Astrocyte (in vitro differentiated cells and primary cell): ENCODE data around the gene BUD23. TPM values are rescaled to one million over a fixed set of nuclear protein-coding genes. Genes with fewer than 3 reads are reported as not detected.

Experiments used
- DNase-seq: peaks from one replicate; pipeline ENCODE4 v3.0.0-alpha.2; 2010; ENCODE audit warnings: low read depth
- FAIRE-seq: peaks from 2 replicates; lab custom pipeline; 2011; peaks lifted over from hg19 to GRCh38; lab: Jason Lieb, UNC
- H2AFZ ChIP-seq: 2 replicates; pipeline ENCODE4 v1.6.0; 2012; ENCODE audit warnings: low read depth, low read length, inconsistent platforms
- H3K27ac ChIP-seq: 2 replicates; pipeline ENCODE4 v1.5.1; 2011; ENCODE audit warnings: low read depth, low read length, inconsistent platforms
- H3K27me3 ChIP-seq: 2 replicates; pipeline ENCODE4 v1.6.0; 2011; ENCODE audit warnings: low read length, inconsistent platforms; ENCODE audit not compliant: insufficient read depth
- H3K36me3 ChIP-seq: 2 replicates; pipeline ENCODE4 v1.5.1; 2011; ENCODE audit warnings: low read length, inconsistent platforms; ENCODE audit not compliant: insufficient read depth
- H3K4me1 ChIP-seq: 2 replicates; pipeline ENCODE4 v1.5.1; 2011; ENCODE audit warnings: low read length, inconsistent platforms; ENCODE audit not compliant: insufficient read depth
- H3K4me2 ChIP-seq: 2 replicates; pipeline ENCODE4 v1.6.0; 2012; ENCODE audit warnings: low read length, inconsistent platforms
- H3K4me3 ChIP-seq: 2 replicates; pipeline ENCODE4 v1.5.1; 2011; ENCODE audit warnings: low read depth, mild to moderate bottlenecking, low read length, inconsistent platforms; ENCODE audit not compliant: insufficient read depth
- H3K79me2 ChIP-seq: 2 replicates; pipeline ENCODE4 v1.6.0; 2012; ENCODE audit warnings: mild to moderate bottlenecking, low read length, inconsistent platforms; ENCODE audit not compliant: insufficient read depth
- H3K9ac ChIP-seq: 2 replicates; pipeline ENCODE4 v1.6.0; 2012; ENCODE audit warnings: mild to moderate bottlenecking, low read length, inconsistent platforms
- H3K9me3 ChIP-seq: 2 replicates; pipeline ENCODE4 v1.5.1; 2012; ENCODE audit warnings: low read depth, mild to moderate bottlenecking, low read length, inconsistent platforms; ENCODE audit not compliant: insufficient read depth
- H4K20me1 ChIP-seq: 2 replicates; pipeline ENCODE4 v1.6.0; 2012; ENCODE audit warnings: low read length, inconsistent platforms; ENCODE audit not compliant: insufficient read depth
- H3K27ac Mint-ChIP-seq: one replicate; pipeline ENCODE4 v1.8.0; 2021; ENCODE audit warnings: mild to moderate bottlenecking, mixed read lengths; ENCODE audit not compliant: unreplicated experiment
- H3K27me3 Mint-ChIP-seq: one replicate; pipeline ENCODE4 v1.8.0; 2021; ENCODE audit warnings: low read depth, mixed read lengths; ENCODE audit not compliant: unreplicated experiment
- H3K36me3 Mint-ChIP-seq: one replicate; pipeline ENCODE4 v1.8.0; 2021; ENCODE audit warnings: low read depth, mixed read lengths; ENCODE audit not compliant: unreplicated experiment
- H3K4me1 Mint-ChIP-seq: one replicate; pipeline ENCODE4 v1.8.0; 2021; ENCODE audit warnings: low read depth, mixed read lengths; ENCODE audit not compliant: unreplicated experiment
- H3K4me3 Mint-ChIP-seq: one replicate; pipeline ENCODE4 v1.8.0; 2021; ENCODE audit warnings: mild to moderate bottlenecking, moderate library complexity, mixed read lengths; ENCODE audit not compliant: unreplicated experiment
- H3K9me3 Mint-ChIP-seq: one replicate; pipeline ENCODE4 v1.8.0; 2021; ENCODE audit warnings: mild to moderate bottlenecking, mixed read lengths; ENCODE audit not compliant: unreplicated experiment
- CTCF ChIP-seq: IDR thresholded peaks from 2 replicates; pipeline ENCODE4 v1.5.1; 2011; ENCODE audit warnings: low read depth, mild to moderate bottlenecking, inconsistent platforms, low read length, moderate library complexity; ENCODE audit not compliant: insufficient read depth
- EZH2 ChIP-seq: IDR thresholded peaks from 2 replicates; pipeline ENCODE4 v1.6.1; 2012; ENCODE audit warnings: mild to moderate bottlenecking, low read length, inconsistent platforms; ENCODE audit not compliant: insufficient read depth
- total RNA-seq: library from RNA; stranded (reverse); gene quantifications from 2 replicates; pipeline ENCODE4 v1.2.1, GENCODE V29; 2021

The BUD23 gene
- total RNA-seq, 1 donor from 2014 or later: 73.1 TPM

GRCh38 chr7:73706126-73707044 lies 23.0 kb downstream of the BUD23 start:
- no peak for TF ChIP-seq EZH2
- TF ChIP-seq CTCF: no peak
- no peak overlapping the region for H3K27ac Mint-ChIP-seq
- peaks cover 43% of the 10 kb centered on the region for H3K4me1 ChIP-seq
- H3K9ac ChIP-seq: peak overlapping the region; percentile 76
- H3K9me3 ChIP-seq: no peaks in the 10 kb centered on the region
- no peak overlapping the region for H2AFZ ChIP-seq
- H3K4me3 ChIP-seq: no peak overlapping the region
- no peaks in the 10 kb centered on the region for H3K9me3 Mint-ChIP-seq
- DNase-seq (peak; percentile 61), FAIRE-seq (no peak)
- H3K36me3 ChIP-seq: peaks cover 12% of the 10 kb centered on the region
- H3K27me3 ChIP-seq: no peaks in the 10 kb centered on the region
- H3K36me3 Mint-ChIP-seq: peaks cover 17% of the 10 kb centered on the region
- H3K27me3 Mint-ChIP-seq: no peaks in the 10 kb centered on the region
- peak overlapping the region; percentile 87 for H3K27ac ChIP-seq
- H3K4me2 ChIP-seq: peak overlapping the region; percentile 62
- peaks cover 11% of the 10 kb centered on the region for H3K4me1 Mint-ChIP-seq
- H3K4me3 Mint-ChIP-seq: no peak overlapping the region
- peaks cover 80% of the 10 kb centered on the region for H4K20me1 ChIP-seq
- peaks cover 59% of the 10 kb centered on the region for H3K79me2 ChIP-seq

GRCh38 chr7:73707045-73707631 lies 23.7 kb downstream of the BUD23 start:
- Histone ChIP-seq H3K36me3 (peaks cover 9% of the 10 kb centered on the region), H3K27me3 (no peaks in the 10 kb centered on the region), H2AFZ (no peak overlapping the region), H3K9ac (peak overlapping the region; percentile 76), H4K20me1 (peaks cover 81% of the 10 kb centered on the region), H3K9me3 (no peaks in the 10 kb centered on the region), H3K27ac (peak overlapping the region; percentile 87), H3K4me2 (peak overlapping the region; percentile 62), H3K4me1 (peaks cover 47% of the 10 kb centered on the region), H3K4me3 (no peak overlapping the region), H3K79me2 (peaks cover 66% of the 10 kb centered on the region)
- Mint-ChIP-seq H3K4me1 (peaks cover 11% of the 10 kb centered on the region), H3K27ac (no peak overlapping the region), H3K9me3 (no peaks in the 10 kb centered on the region), H3K4me3 (no peak overlapping the region), H3K27me3 (no peaks in the 10 kb centered on the region), H3K36me3 (peaks cover 12% of the 10 kb centered on the region)
- no peak for FAIRE-seq
- TF ChIP-seq CTCF (no peak), EZH2 (no peak)
- no peak for DNase-seq
